Transverse colon (tissue), 4 donors: ENCODE data around the gene IFNG-AS1. TPM values are rescaled to one million over a fixed set of nuclear protein-coding genes. Genes with fewer than 3 reads are reported as not detected.

Experiments used
- DNase-seq: peaks from one replicate; pipeline ENCODE4 v3.0.0-alpha.2; 2019
- H3K27ac ChIP-seq, 4 donors: fragments of 200-600 bp; sonication (generic); 2 replicates each; pipeline ENCODE4 v1.5.1; 2016 to 2018; ENCODE audit warnings: inconsistent platforms in 4 of 4
- H3K27me3 ChIP-seq: fragments of 200-600 bp; sonication (generic); 2 replicates; pipeline ENCODE4 v1.5.1; 2017; ENCODE audit warnings: inconsistent platforms
- H3K36me3 ChIP-seq, 4 donors: fragments of 200-600 bp; sonication (generic); 2 replicates each; pipeline ENCODE4 v1.5.1; 2017 to 2019; ENCODE audit warnings: inconsistent platforms in 4 of 4
- H3K4me1 ChIP-seq, 4 donors: fragments of 200-600 bp; sonication (generic); 2 replicates each; pipeline ENCODE4 v1.5.1; 2017 to 2020; ENCODE audit warnings: inconsistent platforms in 4 of 4
- H3K4me3 ChIP-seq, 4 donors: fragments of 200-600 bp; sonication (generic); 1 replicate in 1 of 4; 2 replicates in 3 of 4; pipeline versions ENCODE4 v1.5.1 to v1.6.1; 2017 to 2019; ENCODE audit warnings: inconsistent platforms in 4 of 4
- H3K9me3 ChIP-seq, 2 donors: fragments of 200-600 bp; sonication (generic); 2 replicates each; pipeline ENCODE4 v1.5.1; 2017 to 2019; ENCODE audit warnings: inconsistent platforms in 2 of 2
- CTCF ChIP-seq, 5 experiments: fragments of 200-600 bp in 3 of 5; fragments of 450-650 bp in 2 of 5; sonication (generic) in 3 of 5; IDR thresholded peaks; 1 replicate in 2 of 5; 2 replicates in 3 of 5; pipeline ENCODE4 v1.5.1; 2016 to 2017; ENCODE audit warnings: antibody characterized with exemption in 5 of 5, inconsistent platforms in 3 of 5, mild to moderate bottlenecking in 2 of 5, moderate library complexity in 1 of 5
- EP300 ChIP-seq: sonication (generic); formaldehyde crosslinking; IDR thresholded peaks from one replicate; pipeline ENCODE4 v1.6.1; 2017; ENCODE audit warnings: antibody characterized with exemption, low read depth
- POLR2A ChIP-seq: fragments of 450-650 bp; IDR thresholded peaks from one replicate; pipeline ENCODE4 v1.6.1; 2016; ENCODE audit warnings: antibody characterized with exemption, mild to moderate bottlenecking, moderate library complexity
- POLR2AphosphoS5 ChIP-seq, 3 donors: sonication (generic); formaldehyde crosslinking; IDR thresholded peaks; one replicate each; pipeline ENCODE4 v1.6.1; 2016; ENCODE audit warnings: antibody characterized with exemption in 3 of 3
- whole genome bisulfite sequencing, 2 donors: methylation state at CpG; one replicate each; pipeline ENCODE4 v1.1.5; 2018; ENCODE audit warnings: low coverage in 1 of 2; 5-methylcytosine and 5-hydroxymethylcytosine counted together
- in situ Hi-C, 4 donors: fragments of 200-750 bp; cut with MboI; loops; one replicate each; pipeline versions ENCODE4 v1.15.0 to v1.15.1; 2017; ENCODE audit warnings: low sequenced_read_pairs in 3 of 4, low pct_ligation_motif_present in 1 of 4, low pct_unique_long_range_greater_than_20kb in 1 of 4
- intact Hi-C: fragments of 100-400 bp; cut with DNase I; formaldehyde crosslinking; loops from one replicate; pipeline ENCODE4 v1.15.1; 2023; ENCODE audit warnings: low total_unique reads
- total RNA-seq, 4 donors: library from RNA; depleted of rRNA; stranded (reverse); fragments of >200 nt; gene quantifications; one replicate each; pipeline ENCODE4 v1.1.0, GENCODE V29; 2016

IFNG-AS1 gene
- total RNA-seq, 4 donors from 2014 or later = 0.68 to 7.1 TPM; not detected in 2

DNA sequence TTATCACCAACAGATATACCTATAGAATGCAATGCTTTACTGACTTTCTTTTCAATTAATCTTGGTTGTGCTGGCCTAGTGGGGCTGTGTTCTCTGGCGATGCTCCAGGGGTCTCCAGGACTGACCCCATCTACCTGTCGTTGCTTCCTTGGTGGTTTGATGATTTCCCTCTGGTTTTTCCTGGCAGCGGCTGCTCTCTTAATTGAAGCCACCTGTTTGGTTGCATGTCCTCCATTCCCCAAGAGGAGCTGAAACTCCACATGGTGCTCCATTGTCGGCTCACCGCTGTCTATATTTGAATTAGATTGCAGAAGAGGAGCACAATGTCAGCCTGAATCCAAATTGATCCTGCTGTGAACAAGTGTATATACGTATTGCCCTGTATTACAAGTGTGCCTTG, 7.1 kb upstream of the IFNG-AS1 start:
- in situ Hi-C loops = no loop called here

GRCh38 chr12:67986632-67987031, 2.6 kb upstream of the IFNG-AS1 start:
- DNase-seq = no peak
- Histone ChIP-seq H3K4me1 (no peaks in the 10 kb centered on the region), H3K4me3 (no peak overlapping the region), H3K9me3 (no peaks in the 10 kb centered on the region), H3K27ac (no peak overlapping the region), H3K36me3 (no peaks in the 10 kb centered on the region), H3K27me3 (no peaks in the 10 kb centered on the region)
- in situ Hi-C loops (no loop called here), intact Hi-C loops (no loop called here)
- TF ChIP-seq EP300 (no peak), CTCF (IDR thresholded peaks at IDR 0.05) (no peak), POLR2AphosphoS5 (IDR thresholded peaks at IDR 0.05) (no peak), POLR2A (no peak)

More for the DNA sequence above, 7.1 kb upstream of the IFNG-AS1 start:
- TF ChIP-seq EP300 (no peak), POLR2A (no peak), POLR2AphosphoS5 (IDR thresholded peaks at IDR 0.05) (no peak), CTCF (IDR thresholded peaks at IDR 0.05) (no peak)
- H3K9me3 ChIP-seq = no peaks in the 10 kb centered on the region
- intact Hi-C loops = no loop called here
- no peak overlapping the region for H3K4me3 ChIP-seq
- DNase-seq = no peak
- no peaks in the 10 kb centered on the region for H3K27me3 ChIP-seq
- H3K4me1 ChIP-seq = no peaks in the 10 kb centered on the region
- no peaks in the 10 kb centered on the region for H3K36me3 ChIP-seq
- H3K27ac ChIP-seq = no peak overlapping the region
- 85 to 93% methylated on average over 3 to 6 of the region's 6 CpGs for WGBS, 2 donors

DNA sequence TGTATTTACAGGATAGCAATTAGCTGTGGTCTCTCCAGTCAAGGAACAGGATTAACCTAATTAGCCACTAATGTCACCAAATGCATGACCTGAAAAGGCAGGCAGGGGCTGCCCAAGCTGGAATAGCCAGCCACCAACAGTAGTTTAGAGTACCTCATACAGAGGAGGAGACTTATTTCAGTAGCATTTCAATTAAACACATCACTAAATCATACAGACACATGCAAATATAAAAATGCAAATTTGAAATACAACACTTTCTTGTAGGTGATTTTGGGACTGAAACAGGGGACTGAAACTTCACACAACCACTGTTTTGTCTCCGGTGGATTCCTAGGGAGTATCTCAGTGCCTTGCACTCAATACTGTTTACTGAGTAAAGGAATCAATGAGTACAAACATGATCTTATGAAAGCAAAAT, 636 bp upstream of the IFNG-AS1 start:
- Histone ChIP-seq H3K27me3 (no peaks in the 10 kb centered on the region), H3K36me3 (no peaks in the 10 kb centered on the region), H3K4me1 (no peaks in the 10 kb centered on the region), H3K27ac (no peak overlapping the region), H3K4me3 (no peak overlapping the region), H3K9me3 (no peaks in the 10 kb centered on the region)
- 64 to 100% methylated on average over 1 of the region's 1 CpG for WGBS, 2 donors
- in situ Hi-C loops = no loop called here
- TF ChIP-seq CTCF (IDR thresholded peaks at IDR 0.05) (no peak), POLR2AphosphoS5 (IDR thresholded peaks at IDR 0.05) (no peak), EP300 (no peak), POLR2A (no peak)
- no peak for DNase-seq
- intact Hi-C loops = no loop called here

DNA sequence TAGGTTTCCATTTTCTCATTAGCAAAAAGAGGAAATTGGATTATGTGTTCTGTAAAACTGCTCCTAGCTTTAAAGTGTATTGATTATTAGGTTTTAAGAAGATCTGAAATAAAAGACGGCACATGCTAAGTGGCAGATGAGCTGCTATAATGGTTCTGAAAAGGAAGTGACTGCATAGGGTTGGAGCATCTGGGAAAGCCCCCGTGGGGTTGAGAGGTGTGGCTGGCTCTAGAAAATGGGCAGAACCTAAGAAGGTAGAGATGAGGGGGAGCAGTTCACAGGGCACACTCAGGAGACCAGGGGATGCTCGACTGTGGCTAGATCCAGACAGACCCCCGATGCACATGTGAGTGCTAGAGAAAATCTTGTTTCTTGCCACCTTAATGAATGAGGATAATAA, 1.9 kb downstream of the IFNG-AS1 start:
- Histone ChIP-seq H3K27ac (no peak overlapping the region), H3K4me3 (no peak overlapping the region), H3K4me1 (no peaks in the 10 kb centered on the region), H3K36me3 (no peaks in the 10 kb centered on the region), H3K27me3 (no peaks in the 10 kb centered on the region), H3K9me3 (no peaks in the 10 kb centered on the region)
- in situ Hi-C loops (no loop called here), intact Hi-C loops (no loop called here)
- DNase-seq = peak; percentile 24
- 60 to 64% methylated on average over 4 of the region's 4 CpGs for WGBS, 2 donors
- TF ChIP-seq POLR2A = no peak
- no peak for TF ChIP-seq EP300
- no peak for TF ChIP-seq POLR2AphosphoS5 (IDR thresholded peaks at IDR 0.05)
- no peak for TF ChIP-seq CTCF (IDR thresholded peaks at IDR 0.05)
